ENCODE results near the gene OGFOD2.

DNA sequence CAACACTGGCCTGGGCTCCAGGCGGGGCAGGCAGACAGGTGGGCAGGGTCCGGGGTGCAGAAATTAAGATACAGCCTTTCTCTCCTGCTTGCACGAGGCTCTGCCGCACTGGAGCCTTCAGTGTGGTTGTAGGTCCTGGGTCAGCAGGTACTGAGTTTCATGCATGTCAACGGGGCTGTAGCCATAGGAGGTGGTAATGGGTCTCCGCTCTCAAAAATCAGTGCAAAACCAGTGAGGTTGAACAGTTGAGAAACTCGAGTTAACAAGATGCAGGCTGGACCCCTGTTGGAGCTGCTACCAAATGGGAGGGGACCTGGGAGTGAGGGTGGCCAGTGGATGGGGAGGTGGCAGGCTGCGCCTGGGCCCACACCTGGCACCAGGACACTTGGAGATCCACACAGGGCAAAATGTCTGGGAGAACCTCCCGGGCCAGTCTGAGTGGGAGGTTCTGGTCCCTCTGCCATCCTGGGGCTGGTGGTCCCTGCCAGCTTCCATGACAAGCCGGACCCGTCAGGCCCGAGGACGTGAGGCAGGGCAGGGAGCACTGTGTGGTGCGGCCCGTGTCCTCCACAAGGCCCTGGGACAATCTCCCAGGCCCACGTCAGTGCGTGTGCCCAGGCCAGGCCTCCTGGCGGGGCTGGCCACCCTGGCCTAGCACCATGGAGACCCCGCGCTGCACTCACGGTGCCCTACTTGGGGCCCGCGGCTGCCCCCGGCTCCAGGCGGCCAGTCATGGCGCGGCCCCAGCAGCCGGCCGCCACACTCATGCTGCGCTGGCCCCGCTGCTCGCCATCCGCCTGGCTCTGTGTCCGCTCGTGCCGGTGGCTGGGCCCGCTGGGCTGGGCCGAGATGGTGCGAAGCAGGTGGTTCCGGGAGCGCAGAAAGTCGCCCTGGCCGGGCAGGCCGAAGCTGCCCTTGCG lies 10.6 kb downstream of the OGFOD2 start:
- TF ChIP-seq POLR2AphosphoS5 (IDR thresholded peaks at IDR 0.05; ENCODE audit: low read depth, low read length) (no peak), TAF1 (IDR thresholded peaks at IDR 0.05; ENCODE audit: borderline replicate concordance, insufficient read depth, low read length) (no peak), FOXP2 (optimal IDR thresholded peaks at IDR 0.05; ENCODE audit: borderline replicate concordance, extremely low read depth, extremely low read length, insufficient read depth) (no peak)
- TF ChIP-seq, protein P1, sequence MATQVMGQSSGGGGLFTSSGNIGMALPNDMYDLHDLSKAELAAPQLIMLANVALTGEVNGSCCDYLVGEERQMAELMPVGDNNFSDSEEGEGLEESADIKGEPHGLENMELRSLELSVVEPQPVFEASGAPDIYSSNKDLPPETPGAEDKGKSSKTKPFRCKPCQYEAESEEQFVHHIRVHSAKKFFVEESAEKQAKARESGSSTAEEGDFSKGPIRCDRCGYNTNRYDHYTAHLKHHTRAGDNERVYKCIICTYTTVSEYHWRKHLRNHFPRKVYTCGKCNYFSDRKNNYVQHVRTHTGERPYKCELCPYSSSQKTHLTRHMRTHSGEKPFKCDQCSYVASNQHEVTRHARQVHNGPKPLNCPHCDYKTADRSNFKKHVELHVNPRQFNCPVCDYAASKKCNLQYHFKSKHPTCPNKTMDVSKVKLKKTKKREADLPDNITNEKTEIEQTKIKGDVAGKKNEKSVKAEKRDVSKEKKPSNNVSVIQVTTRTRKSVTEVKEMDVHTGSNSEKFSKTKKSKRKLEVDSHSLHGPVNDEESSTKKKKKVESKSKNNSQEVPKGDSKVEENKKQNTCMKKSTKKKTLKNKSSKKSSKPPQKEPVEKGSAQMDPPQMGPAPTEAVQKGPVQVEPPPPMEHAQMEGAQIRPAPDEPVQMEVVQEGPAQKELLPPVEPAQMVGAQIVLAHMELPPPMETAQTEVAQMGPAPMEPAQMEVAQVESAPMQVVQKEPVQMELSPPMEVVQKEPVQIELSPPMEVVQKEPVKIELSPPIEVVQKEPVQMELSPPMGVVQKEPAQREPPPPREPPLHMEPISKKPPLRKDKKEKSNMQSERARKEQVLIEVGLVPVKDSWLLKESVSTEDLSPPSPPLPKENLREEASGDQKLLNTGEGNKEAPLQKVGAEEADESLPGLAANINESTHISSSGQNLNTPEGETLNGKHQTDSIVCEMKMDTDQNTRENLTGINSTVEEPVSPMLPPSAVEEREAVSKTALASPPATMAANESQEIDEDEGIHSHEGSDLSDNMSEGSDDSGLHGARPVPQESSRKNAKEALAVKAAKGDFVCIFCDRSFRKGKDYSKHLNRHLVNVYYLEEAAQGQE (IDR thresholded peaks at IDR 0.05; ENCODE audit: insufficient read depth in 1 of 2, low read depth in 2 of 2, low read length in 2 of 2) = no peak

Measured in PFSK-1 (cell line).